H1 (cell line): ENCODE measurements around the gene WASF1. TPM values are rescaled to one million over a fixed set of nuclear protein-coding genes. Genes with fewer than 3 reads are reported as not detected.

Source experiments
- CTCF ChIA-PET: fragments of 300-600 bp; sonication (Branson Sonifier 250); formaldehyde crosslinking; loops from one replicate; lab custom pipeline; 2021; ENCODE audit not compliant: partially characterized antibody; lab: Charles Lee
- POLR2A ChIA-PET: fragments of 300-600 bp; sonication (Branson Sonifier 250); formaldehyde crosslinking; loops from one replicate; lab custom pipeline; 2021; ENCODE audit warnings: inconsistent platforms; ENCODE audit not compliant: partially characterized antibody; lab: Charles Lee
- DNase-seq, 2 experiments: peaks; one replicate each; pipeline versions ENCODE4 v3.0.0 to v3.0.0-alpha.2; 2010 to 2022; ENCODE audit warnings: low spot score in 2 of 2, low read depth in 1 of 2, mixed read lengths in 1 of 2
- FAIRE-seq: peaks from 2 replicates; lab custom pipeline; 2011; peaks lifted over from hg19 to GRCh38; lab: Jason Lieb, UNC
- H2AFZ ChIP-seq: 2 replicates; pipeline ENCODE4 v1.8.1; 2012; ENCODE audit warnings: low read length, inconsistent platforms
- H2AK5ac ChIP-seq: 2 replicates; pipeline ENCODE4 v1.6.1; 2013; ENCODE audit warnings: low read depth, low read length
- H2BK120ac ChIP-seq: replicated peaks from 2 replicates; pipeline ENCODE3; 2013; ENCODE audit warnings: low read depth, low read length, inconsistent platforms
- H2BK12ac ChIP-seq: 2 replicates; pipeline ENCODE4 v1.6.1; 2013; ENCODE audit warnings: low read depth, low read length
- H2BK15ac ChIP-seq: 2 replicates; pipeline ENCODE4 v1.6.1; 2013; ENCODE audit warnings: low read length
- H2BK20ac ChIP-seq: 2 replicates; pipeline ENCODE4 v1.6.1; 2013; ENCODE audit warnings: low read length
- H2BK5ac ChIP-seq: 2 replicates; pipeline ENCODE4 v1.6.1; 2013; ENCODE audit warnings: low read depth, low read length
- H3K14ac ChIP-seq: 2 replicates; pipeline ENCODE4 v1.6.1; 2013; ENCODE audit warnings: inconsistent platforms; ENCODE audit not compliant: insufficient read length
- H3K18ac ChIP-seq: 2 replicates; pipeline ENCODE4 v1.6.1; 2013; ENCODE audit warnings: low read length; ENCODE audit errors: extremely low read depth
- H3K23ac ChIP-seq: 2 replicates; pipeline ENCODE4 v1.6.1; 2013; ENCODE audit warnings: inconsistent platforms; ENCODE audit not compliant: insufficient read length
- H3K23me2 ChIP-seq: 2 replicates; pipeline ENCODE4 v1.6.1; 2013; ENCODE audit warnings: low read depth, low read length
- H3K27ac ChIP-seq: 2 replicates; pipeline ENCODE4 v1.6.1; 2011; ENCODE audit warnings: low read depth, low read length, inconsistent platforms
- H3K27me3 ChIP-seq, 4 experiments: replicated peaks in 1 of 4; 1 replicate in 1 of 4; 2 replicates in 3 of 4; pipeline versions ENCODE4 v1.6.1 to v1.8.1; 2011 to 2013; ENCODE audit warnings: low read length in 3 of 4, mild to moderate bottlenecking in 3 of 4, inconsistent platforms in 2 of 4, mixed read lengths in 2 of 4, moderate library complexity in 1 of 4; ENCODE audit not compliant: control insufficient read depth in 3 of 4, insufficient read depth in 3 of 4; ENCODE audit errors: extremely low read depth in 1 of 4
- H3K36me3 ChIP-seq, 4 experiments: 2 replicates each; pipeline versions ENCODE4 v1.6.1 to v1.8.1; 2011 to 2013; ENCODE audit warnings: mild to moderate bottlenecking in 4 of 4, low read length in 3 of 4, moderate library complexity in 2 of 4, control low read depth in 1 of 4, inconsistent platforms in 1 of 4; ENCODE audit not compliant: insufficient read depth in 4 of 4, control insufficient read depth in 2 of 4
- H3K4ac ChIP-seq: replicated peaks from 2 replicates; pipeline ENCODE3; 2013; ENCODE audit warnings: low read length, low read depth, mixed read lengths, inconsistent platforms; ENCODE audit not compliant: insufficient read length
- H3K4me1 ChIP-seq, 4 experiments: replicated peaks in 1 of 4; 1 replicate in 1 of 4; 2 replicates in 3 of 4; pipeline versions ENCODE4 v1.6.1 to v1.8.1; 2011 to 2013; ENCODE audit warnings: low read length in 3 of 4, inconsistent platforms in 2 of 4, mixed read lengths in 1 of 4; ENCODE audit not compliant: insufficient read depth in 4 of 4, control insufficient read depth in 3 of 4
- H3K4me2 ChIP-seq, 2 experiments: 2 replicates each; pipeline versions ENCODE4 v1.6.1 to v1.8.1; 2011 to 2013; ENCODE audit warnings: low read depth in 2 of 2, low read length in 2 of 2, control low read depth in 1 of 2, inconsistent platforms in 1 of 2, mild to moderate bottlenecking in 1 of 2; ENCODE audit not compliant: insufficient read depth in 1 of 2
- H3K4me3 ChIP-seq, 4 experiments: fragments of 200-600, 300-600 bp in 1 of 4; sonication (generic), shearing (Covaris generic), sonication (Bioruptor Twin) in 1 of 4; 2 replicates each; pipeline versions ENCODE4 v1.5.1 to v1.8.1; 2011 to 2016; ENCODE audit warnings: low read length in 4 of 4, low read depth in 3 of 4, control low read depth in 2 of 4, inconsistent platforms in 2 of 4, mild to moderate bottlenecking in 2 of 4, mixed read lengths in 1 of 4, moderate library complexity in 1 of 4; ENCODE audit not compliant: insufficient read depth in 2 of 4; ENCODE audit errors: extremely low read depth in 1 of 4
- H3K56ac ChIP-seq: replicated peaks from 2 replicates; pipeline ENCODE3; 2013; ENCODE audit warnings: low read depth, mild to moderate bottlenecking, mixed read lengths, low read length, inconsistent platforms; ENCODE audit not compliant: insufficient read length
- H3K79me1 ChIP-seq: 2 replicates; pipeline ENCODE4 v1.6.1; 2013; ENCODE audit warnings: low read depth, low read length, control low read depth
- H3K79me2 ChIP-seq, 2 experiments: 2 replicates each; pipeline versions ENCODE4 v1.6.1 to v1.8.1; 2012 to 2013; ENCODE audit warnings: low read length in 2 of 2, mild to moderate bottlenecking in 2 of 2, inconsistent platforms in 1 of 2; ENCODE audit not compliant: insufficient read depth in 2 of 2, control insufficient read depth in 1 of 2
- H3K9ac ChIP-seq, 4 experiments: replicated peaks in 1 of 4; 1 replicate in 1 of 4; 2 replicates in 3 of 4; pipeline versions ENCODE4 v1.6.1 to v1.8.1; 2011 to 2013; ENCODE audit warnings: low read depth in 3 of 4, low read length in 3 of 4, control low read depth in 2 of 4, mild to moderate bottlenecking in 2 of 4, moderate library complexity in 2 of 4, inconsistent platforms in 1 of 4; ENCODE audit errors: extremely low read depth in 1 of 4
- H3K9me3 ChIP-seq, 2 experiments: 2 replicates each; pipeline versions ENCODE4 v1.6.1 to v1.8.1; 2012 to 2013; ENCODE audit warnings: mild to moderate bottlenecking in 2 of 2, moderate library complexity in 2 of 2, control low read depth in 1 of 2, inconsistent platforms in 1 of 2, low read depth in 1 of 2, low read length in 1 of 2, mixed read lengths in 1 of 2; ENCODE audit not compliant: insufficient read depth in 2 of 2
- H4K20me1 ChIP-seq, 2 experiments: replicated peaks in 1 of 2; 2 replicates each; pipeline versions ENCODE3 to v1.8.1; 2011 to 2013; ENCODE audit warnings: inconsistent platforms in 2 of 2, low read length in 2 of 2, mild to moderate bottlenecking in 1 of 2; ENCODE audit not compliant: insufficient read depth in 2 of 2, control insufficient read depth in 1 of 2
- H4K5ac ChIP-seq: 2 replicates; pipeline ENCODE4 v1.6.1; 2013; ENCODE audit warnings: low read length, low read depth, mixed read lengths, inconsistent platforms; ENCODE audit not compliant: insufficient read length
- H4K8ac ChIP-seq: 2 replicates; pipeline ENCODE4 v1.8.0; 2013; ENCODE audit warnings: mild to moderate bottlenecking, moderate library complexity, low read length, inconsistent platforms; ENCODE audit not compliant: insufficient read depth; ENCODE audit errors: extremely low read depth
- H4K91ac ChIP-seq: replicated peaks from 2 replicates; pipeline ENCODE3; 2013; ENCODE audit warnings: low read length, mixed read lengths, inconsistent platforms; ENCODE audit not compliant: insufficient read length
- BRCA1 ChIP-seq: IDR thresholded peaks from 2 replicates; pipeline ENCODE4 v1.6.1; 2012; ENCODE audit warnings: low read depth, low read length, improper control_type of control experiment
- CBX8 ChIP-seq: fragments of 300-800, 300-1000 bp; sonication (generic); IDR thresholded peaks from 2 replicates; pipeline ENCODE4 v1.7.1; 2016; ENCODE audit warnings: low read depth, low read length, borderline replicate concordance
- CEBPB ChIP-seq: IDR thresholded peaks from 2 replicates; pipeline ENCODE4 v1.6.1; 2012; ENCODE audit warnings: low read depth, low read length
- CHD1 ChIP-seq: IDR thresholded peaks from 2 replicates; pipeline ENCODE4 v1.6.1; 2012; ENCODE audit warnings: low read depth, low read length, improper control_type of control experiment
- GABPA ChIP-seq: IDR thresholded peaks from 2 replicates; pipeline ENCODE4 v1.6.1; 2011; ENCODE audit warnings: mild to moderate bottlenecking, low read length, moderate library complexity, borderline replicate concordance; ENCODE audit not compliant: insufficient read depth
- GTF2F1 ChIP-seq: IDR thresholded peaks from 2 replicates; pipeline ENCODE4 v1.6.1; 2012; ENCODE audit warnings: low read depth, low read length, improper control_type of control experiment, borderline replicate concordance
- HDAC2 ChIP-seq, 2 experiments: fragments of 300-600 bp in 1 of 2; sonication (generic) in 1 of 2; IDR thresholded peaks; 2 replicates each; pipeline ENCODE4 v1.6.1; 2011 to 2012; ENCODE audit warnings: low read depth in 2 of 2, low read length in 2 of 2, mild to moderate bottlenecking in 2 of 2, moderate library complexity in 2 of 2, borderline replicate concordance in 1 of 2, inconsistent platforms in 1 of 2
- KDM1A ChIP-seq: fragments of 200-600, 300-600 bp; sonication (generic); IDR thresholded peaks from 2 replicates; pipeline ENCODE4 v1.7.1; 2016; ENCODE audit warnings: mild to moderate bottlenecking, low read length, borderline replicate concordance
- NRF1 ChIP-seq: IDR thresholded peaks from 2 replicates; pipeline ENCODE4 v1.6.1; 2011; ENCODE audit warnings: mild to moderate bottlenecking, low read depth, low read length, improper control_type of control experiment
- POLR2AphosphoS5 ChIP-seq: IDR thresholded peaks from 2 replicates; pipeline ENCODE4 v1.6.1; 2011; ENCODE audit warnings: low read depth, low read length
- RBBP5 ChIP-seq: IDR thresholded peaks from 2 replicates; pipeline ENCODE4 v1.7.1; 2012; ENCODE audit warnings: low read depth, mild to moderate bottlenecking, inconsistent platforms, low read length, moderate library complexity, borderline replicate concordance
- SIRT6 ChIP-seq: IDR thresholded peaks from one replicate; pipeline ENCODE4 v1.7.1; 2012; ENCODE audit warnings: low read length, inconsistent platforms
- SIX5 ChIP-seq: IDR thresholded peaks from 2 replicates; pipeline ENCODE4 v1.6.1; 2011; ENCODE audit warnings: mild to moderate bottlenecking, low read depth, low read length
- SUZ12 ChIP-seq: fragments of 200-600 bp; sonication (generic); IDR thresholded peaks from 2 replicates; pipeline ENCODE4 v1.6.1; 2012; ENCODE audit warnings: mild to moderate bottlenecking, inconsistent platforms, low read length, moderate library complexity, mixed read lengths
- polyA plus RNA-seq, 7 experiments: library from polyadenylated mRNA; depleted of rRNA in 3 of 7; stranded (reverse) in 5 of 7; unstranded in 2 of 7; fragments of >200 nt in 5 of 7; fragments of 200-250 nt in 2 of 7; gene quantifications; 1 replicate in 5 of 7; 2 replicates in 1 of 7; 4 replicates in 1 of 7; pipeline versions ENCODE4 v1.2.1 to v1.2.3, GENCODE V29; 2011 to 2013; ENCODE audit warnings: missing spikeins in 2 of 7, mixed read lengths in 2 of 7
- total RNA-seq: library from RNA; stranded (reverse); fragmentation: NEBNext Ultra II Directional; extraction: Animal tissue kit (Norgen Biotek cat#: 25700); gene quantifications from 2 replicates; pipeline ENCODE4 v1.2.1, GENCODE V29; 2021

Gene WASF1
- total and polyA plus RNA-seq, 2 of the 8 experiments (the other 6 are each of a cell fraction or from before 2014, with no cell fraction given) = 37.6 to 39.9 TPM

- Histone ChIP-seq H2AK5ac (no peak overlapping the region), H3K14ac (no peak overlapping the region), H3K4ac (no peak overlapping the region), H4K91ac (no peak overlapping the region), H4K20me1 (no peaks in the 10 kb centered on the region), H3K23ac (no peak overlapping the region), H2BK120ac (no peak overlapping the region), H2BK15ac (no peak overlapping the region), H3K4me3 (no peak overlapping the region), H3K79me1 (no peaks in the 10 kb centered on the region), H3K56ac (no peak overlapping the region), H3K27ac (no peak overlapping the region), H3K23me2 (no peaks in the 10 kb centered on the region), H3K9ac (no peak overlapping the region), H3K4me1 (peaks cover 0 to 5% (median 0%) of the 10 kb centered on the region in 4 experiments; a peak in 2 of 7 replicates), H2AFZ (no peak overlapping the region), H4K5ac (no peak overlapping the region), H3K79me2 (no peaks in the 10 kb centered on the region), H4K8ac (no peak overlapping the region), H3K36me3 (no peaks in the 10 kb centered on the region; a peak in 1 of 8 replicates), H3K27me3 (no peaks in the 10 kb centered on the region), H2BK5ac (no peak overlapping the region), H3K18ac (no peak overlapping the region), H2BK20ac (no peak overlapping the region), H2BK12ac (no peak overlapping the region), H3K9me3 (no peaks in the 10 kb centered on the region), H3K4me2 (no peak overlapping the region)
- DNase-seq (no peak), FAIRE-seq (no peak)
- ChIA-PET CTCF (interaction anchor here (0.6 kb wide), 1 partner anchor 374 kb away, joined by 3 read pairs; no protein-coding TSS in a partner anchor), POLR2A (no interaction called here)
- no peak for TF ChIP-seq HDAC2 (IDR thresholded peaks at IDR 0.05; ENCODE audit: borderline replicate concordance in 1 of 2, low read depth in 2 of 2, low read length in 2 of 2)
- TF ChIP-seq CHD1 = no peak
- no peak for TF ChIP-seq RBBP5
- TF ChIP-seq SIRT6 = no peak
- TF ChIP-seq BRCA1 = no peak
- TF ChIP-seq KDM1A = no peak
- TF ChIP-seq CEBPB = no peak
- TF ChIP-seq SIX5 = no peak
- TF ChIP-seq GABPA = no peak
- TF ChIP-seq CBX8 = no peak
- TF ChIP-seq POLR2AphosphoS5 = no peak
- TF ChIP-seq SUZ12 = no peak
- TF ChIP-seq GTF2F1 = no peak
- no peak for TF ChIP-seq NRF1
These were observed 65.5 kb downstream of the WASF1 start for GRCh38 chr6:110114004-110114403.
